ENCODE results near the gene SLIT3.

GRCh38 chr5:168879929-168880328, 421.0 kb downstream of the SLIT3 start:
- TF ChIP-seq, protein P1, sequence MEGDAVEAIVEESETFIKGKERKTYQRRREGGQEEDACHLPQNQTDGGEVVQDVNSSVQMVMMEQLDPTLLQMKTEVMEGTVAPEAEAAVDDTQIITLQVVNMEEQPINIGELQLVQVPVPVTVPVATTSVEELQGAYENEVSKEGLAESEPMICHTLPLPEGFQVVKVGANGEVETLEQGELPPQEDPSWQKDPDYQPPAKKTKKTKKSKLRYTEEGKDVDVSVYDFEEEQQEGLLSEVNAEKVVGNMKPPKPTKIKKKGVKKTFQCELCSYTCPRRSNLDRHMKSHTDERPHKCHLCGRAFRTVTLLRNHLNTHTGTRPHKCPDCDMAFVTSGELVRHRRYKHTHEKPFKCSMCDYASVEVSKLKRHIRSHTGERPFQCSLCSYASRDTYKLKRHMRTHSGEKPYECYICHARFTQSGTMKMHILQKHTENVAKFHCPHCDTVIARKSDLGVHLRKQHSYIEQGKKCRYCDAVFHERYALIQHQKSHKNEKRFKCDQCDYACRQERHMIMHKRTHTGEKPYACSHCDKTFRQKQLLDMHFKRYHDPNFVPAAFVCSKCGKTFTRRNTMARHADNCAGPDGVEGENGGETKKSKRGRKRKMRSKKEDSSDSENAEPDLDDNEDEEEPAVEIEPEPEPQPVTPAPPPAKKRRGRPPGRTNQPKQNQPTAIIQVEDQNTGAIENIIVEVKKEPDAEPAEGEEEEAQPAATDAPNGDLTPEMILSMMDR (IDR thresholded peaks at IDR 0.05), result no peak
- TF ChIP-seq POLR2A (IDR thresholded peaks at IDR 0.05; ENCODE audit: low read depth), result no peak

All from esophagus muscularis mucosa (tissue), 3 donors.